ENCODE data around the gene EPHA6. TPM values are rescaled to one million over a fixed set of nuclear protein-coding genes. Genes with fewer than 3 reads are reported as not detected.

Gene EPHA6
- total RNA-seq, 1 experiment from 2014 or later: 2.7 TPM

- CTCF ChIA-PET: no interaction called here
- intact Hi-C loops (cut with micrococcal nuclease; ENCODE audit: unreplicated experiment): no loop called here
These were observed 949.4 kb downstream of the EPHA6 start for GRCh38 chr3:97763586-97764406.

GRCh38 chr3:97764407-97765238 is 950.2 kb downstream of the EPHA6 start, which contains the start of gene ARL6:
Gene ARL6 (plus strand): TSS chr3:97764758. CDS start chr3:97768108, 3,350 bp downstream.
- no peaks in the 10 kb centered on the region for H3K9me3 ChIP-seq
- no peaks in the 10 kb centered on the region for H3K36me3 Mint-ChIP-seq (ENCODE audit: insufficient read depth, unreplicated experiment)
- BruUV-seq (replicated peaks): no TSS peak
- no peaks in the 10 kb centered on the region for H3K4me1 ChIP-seq
- H3K27ac Mint-ChIP-seq (ENCODE audit: unreplicated experiment): peak within 1 kb of the TSS; percentile 90
- no peaks in the 10 kb centered on the region for H3K36me3 ChIP-seq (ENCODE audit: control insufficient read depth, insufficient read depth, low read length)
- TF ChIP-seq, protein P1, sequence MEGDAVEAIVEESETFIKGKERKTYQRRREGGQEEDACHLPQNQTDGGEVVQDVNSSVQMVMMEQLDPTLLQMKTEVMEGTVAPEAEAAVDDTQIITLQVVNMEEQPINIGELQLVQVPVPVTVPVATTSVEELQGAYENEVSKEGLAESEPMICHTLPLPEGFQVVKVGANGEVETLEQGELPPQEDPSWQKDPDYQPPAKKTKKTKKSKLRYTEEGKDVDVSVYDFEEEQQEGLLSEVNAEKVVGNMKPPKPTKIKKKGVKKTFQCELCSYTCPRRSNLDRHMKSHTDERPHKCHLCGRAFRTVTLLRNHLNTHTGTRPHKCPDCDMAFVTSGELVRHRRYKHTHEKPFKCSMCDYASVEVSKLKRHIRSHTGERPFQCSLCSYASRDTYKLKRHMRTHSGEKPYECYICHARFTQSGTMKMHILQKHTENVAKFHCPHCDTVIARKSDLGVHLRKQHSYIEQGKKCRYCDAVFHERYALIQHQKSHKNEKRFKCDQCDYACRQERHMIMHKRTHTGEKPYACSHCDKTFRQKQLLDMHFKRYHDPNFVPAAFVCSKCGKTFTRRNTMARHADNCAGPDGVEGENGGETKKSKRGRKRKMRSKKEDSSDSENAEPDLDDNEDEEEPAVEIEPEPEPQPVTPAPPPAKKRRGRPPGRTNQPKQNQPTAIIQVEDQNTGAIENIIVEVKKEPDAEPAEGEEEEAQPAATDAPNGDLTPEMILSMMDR (IDR thresholded peaks at IDR 0.05; ENCODE audit: insufficient read depth in 1 of 2, low read depth in 1 of 2, low read length in 1 of 2, severe bottlenecking in 1 of 2, unreplicated experiment in 1 of 2): no peak
- peaks cover 4% of the 10 kb centered on the region for H3K4me1 Mint-ChIP-seq (ENCODE audit: low read depth, unreplicated experiment)
- CTCF ChIA-PET: interaction anchor here (0.7 to 0.8 kb wide), 2 partner anchors 45 to 758 kb away, joined by 3 to 5 read pairs; partner anchors contain the start of gene CLDND1
- intact Hi-C loops (cut with micrococcal nuclease; ENCODE audit: unreplicated experiment): no loop called here
- peak; percentile 78 to 82 for DNase-seq
- H3K4me3 Mint-ChIP-seq (ENCODE audit: unreplicated experiment): peak within 1 kb of the TSS; percentile 92
- POLR2A ChIA-PET: no interaction called here
- peak within 1 kb of the TSS; percentile 69 for H3K4me3 ChIP-seq (ENCODE audit: low read depth, low read length)
- no peaks in the 10 kb centered on the region for H3K27me3 Mint-ChIP-seq (ENCODE audit: insufficient read depth, unreplicated experiment)
- H3K9me3 Mint-ChIP-seq (ENCODE audit: unreplicated experiment): no peaks in the 10 kb centered on the region
- no peaks in the 10 kb centered on the region for H3K27me3 ChIP-seq (replicated peaks; ENCODE audit: control insufficient read depth, insufficient read depth, low read length)

More at GRCh38 chr3:97763586-97764406, 949.4 kb downstream of the EPHA6 start:
- H3K9me3 Mint-ChIP-seq (ENCODE audit: unreplicated experiment): no peaks in the 10 kb centered on the region
- Histone ChIP-seq H3K36me3 (ENCODE audit: control insufficient read depth, insufficient read depth, low read length) (no peaks in the 10 kb centered on the region), H3K4me1 (no peaks in the 10 kb centered on the region), H3K4me3 (ENCODE audit: low read depth, low read length) (peak overlapping the region; percentile 69), H3K27me3 (replicated peaks; ENCODE audit: control insufficient read depth, insufficient read depth, low read length) (no peaks in the 10 kb centered on the region), H3K9me3 (no peaks in the 10 kb centered on the region)
- no peaks in the 10 kb centered on the region for H3K36me3 Mint-ChIP-seq (ENCODE audit: insufficient read depth, unreplicated experiment)
- H3K4me3 Mint-ChIP-seq (ENCODE audit: unreplicated experiment): peak overlapping the region; percentile 92
- no peak for DNase-seq
- peak overlapping the region; percentile 90 for H3K27ac Mint-ChIP-seq (ENCODE audit: unreplicated experiment)
- no TSS peak for BruUV-seq (replicated peaks)
- TF ChIP-seq, protein P1 (IDR thresholded peaks at IDR 0.05; ENCODE audit: insufficient read depth in 1 of 2, low read depth in 1 of 2, low read length in 1 of 2, severe bottlenecking in 1 of 2, unreplicated experiment in 1 of 2): no peak
- H3K27me3 Mint-ChIP-seq (ENCODE audit: insufficient read depth, unreplicated experiment): peaks cover 4% of the 10 kb centered on the region
- peaks cover 4% of the 10 kb centered on the region for H3K4me1 Mint-ChIP-seq (ENCODE audit: low read depth, unreplicated experiment)
- POLR2A ChIA-PET: no interaction called here

- Mint-ChIP-seq H3K9me3 (ENCODE audit: unreplicated experiment) (no peaks in the 10 kb centered on the region), H3K4me1 (ENCODE audit: low read depth, unreplicated experiment) (peaks cover 4% of the 10 kb centered on the region), H3K27ac (ENCODE audit: unreplicated experiment) (no peak overlapping the region), H3K27me3 (ENCODE audit: insufficient read depth, unreplicated experiment) (no peaks in the 10 kb centered on the region), H3K36me3 (ENCODE audit: insufficient read depth, unreplicated experiment) (no peaks in the 10 kb centered on the region), H3K4me3 (ENCODE audit: unreplicated experiment) (peak overlapping the region; percentile 92)
- TF ChIP-seq, protein P1 (IDR thresholded peaks at IDR 0.05; ENCODE audit: insufficient read depth in 1 of 2, low read depth in 1 of 2, low read length in 1 of 2, severe bottlenecking in 1 of 2, unreplicated experiment in 1 of 2): no peak
- ChIA-PET CTCF (no interaction called here), POLR2A (no interaction called here)
- no peak for DNase-seq
- no TSS peak for BruUV-seq (replicated peaks)
- Histone ChIP-seq H3K4me1 (no peaks in the 10 kb centered on the region), H3K4me3 (ENCODE audit: low read depth, low read length) (peak overlapping the region; percentile 69; the same call in 1 of the 2 replicates), H3K36me3 (ENCODE audit: control insufficient read depth, insufficient read depth, low read length) (no peaks in the 10 kb centered on the region), H3K27me3 (replicated peaks; ENCODE audit: control insufficient read depth, insufficient read depth, low read length) (no peaks in the 10 kb centered on the region), H3K9me3 (no peaks in the 10 kb centered on the region)
- intact Hi-C loops (cut with micrococcal nuclease; ENCODE audit: unreplicated experiment): no loop called here
These were observed 950.9 kb downstream of the EPHA6 start for GRCh38 chr3:97765336-97765735.

Data from Caco-2 (cell line).